ENCODE data around the gene TNRC6C.

- no peak for TF ChIP-seq ARNTL (CRISPR knock-in tag; IDR thresholded peaks at IDR 0.05; ENCODE audit: borderline replicate concordance, low read depth)
- TF ChIP-seq PATZ1 (CRISPR knock-in tag; IDR thresholded peaks at IDR 0.05; ENCODE audit: borderline replicate concordance) = no peak
- no peak for TF ChIP-seq ZNF70 (CRISPR knock-in tag; IDR thresholded peaks at IDR 0.05)
- no peak for TF ChIP-seq ZFP3 (CRISPR knock-in tag; IDR thresholded peaks at IDR 0.05)
- TF ChIP-seq OSR1 (CRISPR knock-in tag; IDR thresholded peaks at IDR 0.05) = no peak
- TF ChIP-seq ZNF8 (CRISPR knock-in tag; IDR thresholded peaks at IDR 0.05) = no peak
- TF ChIP-seq GLIS3 (CRISPR knock-in tag; IDR thresholded peaks at IDR 0.05) = no peak
- TF ChIP-seq ESRRG (CRISPR knock-in tag; IDR thresholded peaks at IDR 0.05) = no peak
Measured at GRCh38 chr17:78082988-78083387, 124.5 kb downstream of the TNRC6C start.

All from SK-N-SH treated with all-trans-retinoic acid at 6 μM for 48 hours (cell line).